Upper lobe of left lung (tissue), 4 donors: ENCODE measurements around the gene AFF1.

Experiments
- CTCF ChIP-seq, 6 experiments: fragments of 450-650 bp in 4 of 6; fragments of 200-600 bp in 2 of 6; sonication (generic) in 2 of 6; IDR thresholded peaks; one replicate each; pipeline ENCODE4 v1.5.1; 2016 to 2019; ENCODE audit warnings: antibody characterized with exemption in 6 of 6
- EP300 ChIP-seq, 4 donors: sonication (generic); formaldehyde crosslinking; IDR thresholded peaks; one replicate each; pipeline ENCODE4 v1.5.1; 2017; ENCODE audit warnings: antibody characterized with exemption in 4 of 4, control low read depth in 2 of 4
- POLR2A ChIP-seq, 4 donors: fragments of 450-650 bp; IDR thresholded peaks; one replicate each; pipeline ENCODE4 v1.5.1; 2016 to 2017; ENCODE audit warnings: antibody characterized with exemption in 4 of 4, mild to moderate bottlenecking in 2 of 4
- POLR2AphosphoS5 ChIP-seq, 2 donors: sonication (generic); formaldehyde crosslinking; IDR thresholded peaks; one replicate each; pipeline ENCODE4 v1.5.1; 2017; ENCODE audit warnings: antibody characterized with exemption in 2 of 2

- TF ChIP-seq CTCF (IDR thresholded peaks at IDR 0.05) (no peak), EP300 (IDR thresholded peaks at IDR 0.05) (no peak), POLR2AphosphoS5 (IDR thresholded peaks at IDR 0.05) (no peak), POLR2A (IDR thresholded peaks at IDR 0.05) (no peak)
Measured at GRCh38 chr4:87056881-87057280, 122.1 kb downstream of the AFF1 start.
